Hematopoietic multipotent progenitor cell treated with erythropoietin and hydrocortisone succinate and interleukin-3 and kit ligand, for 17 days (in vitro differentiated cells): ENCODE data around the gene KCNMA1.

Experiments used
- DNase-seq: peaks from one replicate; pipeline ENCODE4 v3.0.0-alpha.2; 2015; ENCODE audit warnings: low spot score

KCNMA1 gene

DNA sequence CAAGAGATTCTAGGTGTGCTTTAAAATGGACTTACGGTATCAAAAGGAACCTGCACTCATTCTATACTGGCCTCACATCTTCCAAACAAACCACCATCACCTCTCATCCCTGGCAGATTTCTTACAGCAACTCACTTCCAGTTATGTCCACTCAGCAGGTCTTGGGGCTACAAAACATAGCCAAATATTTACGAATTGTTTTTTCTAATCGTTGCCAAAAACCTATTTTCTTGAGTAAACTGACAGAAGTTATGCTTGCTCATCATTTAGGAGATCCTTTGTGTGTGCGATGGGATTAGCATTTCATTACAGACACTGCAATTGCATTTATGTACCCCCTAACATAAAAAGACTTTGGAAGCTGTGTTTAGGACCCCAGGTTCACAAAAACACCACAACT, 2.7 kb downstream of the KCNMA1 start:
- no peak for DNase-seq

DNA sequence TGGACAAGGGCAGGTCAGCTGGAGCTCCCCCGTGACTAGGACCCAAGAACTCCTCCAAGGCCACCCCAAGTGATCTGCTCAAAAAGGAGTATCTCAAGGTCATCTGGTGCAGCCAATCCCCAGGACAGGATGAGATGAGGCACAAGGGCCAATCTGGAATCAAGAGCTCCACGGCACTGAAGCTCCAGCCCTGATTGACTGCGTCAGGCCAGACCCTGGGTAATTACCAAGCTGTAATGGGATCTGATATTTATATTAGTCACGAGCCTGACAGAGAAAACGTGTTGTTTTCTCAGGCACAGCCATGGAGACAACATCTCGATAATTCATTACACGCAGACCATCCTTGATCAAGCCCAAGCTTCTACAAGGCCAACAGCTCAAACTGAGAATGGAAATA, 4.2 kb downstream of the KCNMA1 start:
- no peak for DNase-seq

DNA sequence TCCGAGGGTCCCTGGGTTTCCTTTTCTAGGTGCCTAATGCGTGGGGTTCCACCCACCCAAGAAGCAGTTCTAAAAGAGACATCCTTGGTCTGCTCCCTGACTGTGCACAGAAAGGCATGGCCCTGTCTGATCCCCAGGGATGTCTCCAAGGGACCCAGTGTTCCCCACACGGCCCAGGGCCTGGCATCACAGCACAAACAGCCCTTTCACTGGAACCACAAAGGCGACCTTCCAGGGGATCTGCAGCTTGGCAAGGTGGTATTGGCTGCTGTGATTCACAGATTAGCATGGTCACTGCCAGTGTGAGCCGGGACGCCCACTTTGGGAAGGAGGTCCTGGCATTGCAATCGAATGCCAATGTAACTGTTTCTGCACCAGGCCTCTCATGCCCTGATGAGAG, 6.4 kb downstream of the KCNMA1 start:
- no peak for DNase-seq

- DNase-seq = no peak
Measured at GRCh38 chr10:77630507-77630848, 7.1 kb downstream of the KCNMA1 start.

DNA sequence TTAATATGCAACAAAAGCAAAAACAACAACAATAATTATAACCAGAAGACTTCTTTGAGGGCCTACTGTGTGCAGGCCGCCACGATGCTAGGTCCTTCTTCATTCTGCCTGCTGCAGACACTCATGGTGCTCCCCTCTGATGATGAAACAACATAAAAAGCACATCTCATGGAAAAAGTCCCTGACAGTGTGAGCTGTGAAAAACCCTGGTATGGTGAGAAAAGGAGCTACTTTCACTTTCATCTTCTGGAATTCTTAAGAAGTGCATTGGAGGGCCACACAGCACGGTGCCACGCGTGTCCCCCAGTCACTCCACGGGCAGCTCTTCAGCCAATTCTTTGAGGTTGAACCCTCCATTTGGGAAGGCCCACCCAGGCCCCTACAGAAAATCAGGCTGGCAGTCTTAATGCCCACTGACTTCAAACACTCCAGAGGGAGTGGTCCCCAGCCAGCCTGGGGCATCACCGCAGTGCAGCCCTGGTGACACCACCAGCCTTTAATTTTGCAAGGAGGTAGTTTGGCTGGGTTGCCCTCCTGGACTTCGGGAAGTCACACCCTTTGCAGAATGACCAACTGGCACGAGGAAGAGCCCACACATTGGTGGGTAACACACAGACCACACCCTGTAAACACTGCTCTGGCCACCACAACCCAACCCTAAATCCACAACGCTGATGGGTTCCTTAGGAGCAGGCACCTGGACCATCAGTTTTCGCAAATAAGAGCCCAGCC, 7.7 kb downstream of the KCNMA1 start:
- DNase-seq = no peak

DNA sequence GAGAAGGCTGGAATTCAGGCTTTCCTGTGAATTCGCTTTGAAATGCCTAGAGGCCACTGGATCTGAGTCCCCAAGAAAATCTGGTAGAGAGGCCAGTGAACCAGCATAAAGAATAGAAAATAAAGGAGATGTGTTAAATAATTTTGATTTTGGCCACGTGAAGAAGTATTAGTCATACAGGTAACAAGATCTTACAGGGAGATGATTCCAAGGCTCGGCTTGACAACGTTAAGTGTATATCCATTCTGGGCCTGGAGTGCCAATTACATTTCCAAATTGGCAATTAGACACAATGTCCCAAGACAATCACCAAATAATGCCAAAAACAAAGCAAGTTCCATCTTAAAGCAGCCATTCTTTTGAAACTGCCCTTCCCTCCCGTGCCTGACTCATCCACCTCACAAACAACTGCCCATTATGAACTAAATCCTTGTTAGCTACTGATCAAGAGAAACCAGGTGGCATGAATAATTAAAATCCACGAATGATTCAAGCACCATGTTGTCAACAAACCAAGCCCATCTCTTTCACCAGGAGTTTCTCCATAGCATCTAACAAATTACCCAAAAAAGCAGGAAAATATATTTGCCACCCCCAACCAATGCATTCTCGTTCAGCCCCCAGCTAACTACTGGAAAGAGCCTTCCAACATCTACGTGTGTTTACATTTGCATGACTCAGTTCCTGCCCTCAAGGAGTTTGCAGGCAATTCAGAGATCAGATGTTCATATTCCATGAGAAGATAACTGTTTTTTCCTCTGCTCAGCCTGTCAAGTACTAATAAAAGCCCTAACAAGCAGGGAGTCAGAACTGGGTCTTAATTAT, 8.5 kb downstream of the KCNMA1 start:
- no peak for DNase-seq

DNA sequence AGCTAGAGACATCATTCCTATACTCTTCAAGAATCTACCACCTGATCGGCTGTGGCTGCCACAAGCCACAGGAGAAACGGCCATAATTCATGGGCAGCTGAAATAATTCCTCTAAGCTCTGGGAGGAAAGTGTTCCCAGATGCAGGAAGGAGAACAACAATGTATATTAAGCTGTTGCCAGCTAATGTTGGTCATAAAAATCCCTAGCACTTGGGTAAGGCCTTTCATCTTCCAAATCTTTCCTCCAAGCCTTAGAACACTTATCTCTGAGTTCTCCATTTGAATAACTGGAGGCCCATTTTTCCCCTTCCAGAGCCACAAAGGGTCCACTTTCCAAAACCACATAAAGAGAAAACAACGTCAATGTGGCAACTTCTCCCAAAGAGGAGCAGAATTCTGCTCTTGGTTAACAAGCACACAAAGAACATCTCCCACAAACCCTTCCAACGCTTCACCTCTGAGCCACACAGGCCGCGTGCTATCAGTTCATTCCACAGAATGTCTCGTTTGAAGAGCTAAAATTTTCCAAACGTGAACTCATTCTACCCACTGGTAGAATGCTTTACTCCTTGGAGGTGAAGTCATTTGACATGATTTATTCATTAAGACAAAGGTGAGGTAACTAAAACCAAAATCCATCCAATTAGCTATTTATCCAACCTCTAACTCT, 11.2 kb downstream of the KCNMA1 start:
- no peak for DNase-seq

DNA sequence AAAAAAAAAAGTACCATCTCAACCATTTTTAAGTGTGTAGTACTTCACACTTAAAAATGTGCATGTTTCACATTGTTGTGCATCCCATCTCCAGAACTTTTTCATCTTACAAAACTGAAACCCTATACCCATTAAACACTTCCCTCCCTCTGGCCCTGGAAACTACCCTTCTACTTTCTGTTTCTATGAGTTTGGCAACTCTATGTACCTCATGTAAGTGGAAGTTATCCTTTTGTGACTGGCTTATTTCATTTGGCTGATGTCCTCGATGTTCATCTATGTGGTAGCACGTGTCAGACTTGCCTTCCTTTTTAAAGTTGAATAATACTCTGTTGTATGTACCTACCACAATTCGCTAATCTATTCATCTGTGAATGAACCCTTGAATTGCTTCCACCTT, 12.2 kb downstream of the KCNMA1 start:
- no peak for DNase-seq

DNA sequence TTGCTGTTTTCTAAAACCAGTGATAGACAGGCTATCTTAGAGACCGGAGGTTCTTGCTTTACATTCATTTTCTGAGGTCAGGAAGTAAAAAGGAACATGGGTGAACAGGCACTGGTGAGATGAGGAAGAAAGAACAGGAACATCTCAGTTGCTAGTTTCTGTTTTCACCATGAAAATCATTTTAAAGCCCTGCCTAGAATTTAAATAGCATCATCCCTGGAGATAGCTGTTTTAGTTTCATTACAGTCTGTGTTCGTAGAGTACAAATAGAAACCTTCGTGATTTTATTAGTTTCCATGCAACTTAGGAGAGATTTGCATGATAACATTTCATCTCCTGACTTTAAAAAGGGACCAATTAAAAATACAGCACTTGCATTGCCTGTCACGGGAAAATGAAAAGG, 14.7 kb downstream of the KCNMA1 start:
- DNase-seq = no peak

GRCh38 chr10:77620731-77621130, 16.9 kb downstream of the KCNMA1 start:
- DNase-seq = no peak

- no peak for DNase-seq
Measured at GRCh38 chr10:77619964-77620703, 17.5 kb downstream of the KCNMA1 start.

- DNase-seq = no peak
Measured at GRCh38 chr10:77618117-77618516, 19.5 kb downstream of the KCNMA1 start.

GRCh38 chr10:77616766-77617165, 20.8 kb downstream of the KCNMA1 start:
- DNase-seq = no peak

DNA sequence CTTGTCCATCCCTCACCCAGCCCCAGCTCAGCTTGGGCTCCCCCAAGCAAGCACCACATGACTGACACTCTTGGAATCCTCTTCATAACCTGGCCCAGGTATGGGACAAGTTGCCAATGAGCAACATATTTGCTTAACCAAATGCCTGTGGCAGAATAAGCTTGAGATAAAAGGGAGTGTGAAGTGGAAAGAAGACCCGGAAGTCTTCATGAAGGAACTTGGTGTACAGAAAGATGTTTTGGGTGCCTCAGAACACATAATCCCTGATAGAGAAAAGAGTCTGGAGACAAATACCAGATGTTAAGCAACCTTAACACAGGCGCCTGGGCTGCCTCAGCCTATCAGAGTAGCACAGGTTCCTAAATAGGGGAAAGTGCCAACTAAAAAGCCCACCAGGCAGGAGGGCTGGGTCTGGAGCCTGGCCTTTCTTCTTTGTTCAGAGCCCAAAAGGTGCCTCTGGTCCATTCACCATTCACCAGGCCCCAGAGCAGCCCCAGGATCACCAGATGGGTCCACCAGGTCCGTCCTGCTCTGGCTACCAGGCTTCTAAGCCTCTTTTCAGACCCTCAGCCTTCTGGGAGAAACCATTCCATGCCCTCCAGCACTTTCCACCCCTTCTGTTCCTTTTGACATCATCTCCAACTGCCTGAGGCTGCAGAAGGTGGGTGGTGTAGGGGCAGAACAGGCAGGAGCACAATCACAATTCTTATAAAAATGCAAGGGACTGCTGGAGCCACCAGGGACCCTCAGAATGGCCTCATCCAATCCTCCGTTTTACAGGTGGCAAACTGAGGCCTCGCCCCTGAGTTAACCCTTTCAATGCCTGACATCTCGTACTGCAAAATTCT, 22.6 kb downstream of the KCNMA1 start:
- no peak for DNase-seq

GRCh38 chr10:77613476-77614130, 24.0 kb downstream of the KCNMA1 start:
- DNase-seq = no peak

DNA sequence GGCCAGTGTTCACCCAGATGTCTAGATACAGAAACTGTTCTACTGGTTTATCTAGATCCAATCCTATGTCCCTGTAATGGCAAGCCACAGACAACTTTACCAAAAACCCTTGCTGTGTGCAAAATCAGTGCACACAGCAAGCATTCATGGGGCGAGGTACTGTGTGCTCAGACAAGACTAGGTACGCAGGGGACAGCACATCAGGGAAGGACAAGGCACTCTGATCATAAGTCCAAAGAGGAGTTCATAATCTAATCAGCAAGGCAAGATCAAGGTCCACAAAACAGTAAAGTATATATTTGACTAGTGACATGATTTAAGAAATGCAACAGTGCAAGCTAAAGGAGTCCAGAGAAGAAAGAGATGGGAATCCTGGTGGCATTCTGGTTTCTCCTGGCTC, 25.9 kb downstream of the KCNMA1 start:
- DNase-seq = no peak

- DNase-seq = no peak
Measured at GRCh38 chr10:77611221-77611620, 26.4 kb downstream of the KCNMA1 start.

DNA sequence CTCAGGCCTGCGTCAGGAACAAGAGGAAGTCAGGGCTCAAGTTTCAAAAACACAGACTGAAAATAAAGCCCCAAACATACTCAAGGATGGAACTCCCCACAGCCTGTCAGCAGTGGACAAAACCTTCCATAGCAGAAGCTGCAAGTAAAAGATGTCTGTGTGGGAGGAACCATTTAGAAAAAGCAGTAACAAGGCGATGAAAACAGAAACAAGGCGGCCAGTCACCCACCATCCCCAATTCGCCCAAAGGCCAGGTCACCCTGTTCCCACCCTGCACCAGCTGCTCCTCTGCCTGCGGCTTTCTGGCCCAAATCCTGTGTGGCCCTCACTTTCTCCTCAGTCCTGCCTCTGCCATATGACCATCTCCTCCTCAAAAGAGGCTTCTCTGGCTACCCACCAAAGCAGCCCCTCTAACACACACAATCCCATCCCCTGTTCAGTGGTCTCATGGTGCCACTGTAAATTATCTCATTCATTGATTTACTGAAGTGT, 27.8 kb downstream of the KCNMA1 start:
- DNase-seq = no peak

- no peak for DNase-seq
Measured at GRCh38 chr10:77608281-77608680, 29.3 kb downstream of the KCNMA1 start.

DNA sequence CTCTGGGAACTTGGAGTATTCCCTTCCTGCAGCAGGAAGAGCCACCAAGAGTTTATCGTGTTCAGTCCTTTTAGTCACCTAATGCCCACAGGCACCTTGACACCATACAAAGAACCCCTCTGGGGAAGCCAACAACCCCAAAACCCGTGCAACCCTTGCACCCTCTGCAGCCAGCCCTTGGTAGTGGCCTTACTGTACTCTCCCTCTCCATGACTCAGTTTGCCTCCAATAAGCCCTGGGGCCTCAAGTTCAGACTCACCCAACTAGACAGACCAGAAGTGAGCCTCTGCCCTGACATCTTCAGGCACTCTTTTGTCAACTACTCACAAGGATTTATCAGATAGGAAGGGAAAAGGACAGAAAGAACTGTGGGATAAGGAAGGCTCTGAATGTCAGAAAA, 30.9 kb downstream of the KCNMA1 start:
- DNase-seq = no peak

- no peak for DNase-seq
Measured at GRCh38 chr10:77605466-77605865, 32.1 kb downstream of the KCNMA1 start.
